ENCODE measurements around the gene SMAD7.

DNA sequence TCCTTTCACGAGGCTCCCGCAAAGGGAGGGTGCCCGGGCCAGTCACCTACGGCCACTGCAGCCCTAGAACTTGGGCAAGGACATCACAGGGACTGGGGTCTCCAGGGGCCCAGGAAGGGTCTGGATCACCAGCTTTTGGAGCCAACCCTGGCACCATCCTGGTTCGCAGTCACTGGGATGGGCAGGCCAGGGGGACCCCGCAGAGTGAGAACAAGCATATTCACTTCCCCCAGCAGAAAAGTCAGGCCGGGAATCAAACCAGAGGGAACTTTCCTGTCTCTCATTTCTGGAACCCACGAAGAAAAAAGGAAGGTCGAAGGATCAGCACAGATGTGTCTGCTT is 15.4 kb downstream of the SMAD7 start:
- TF ChIP-seq POLR2AphosphoS5 (IDR thresholded peaks at IDR 0.05; ENCODE audit: low read depth) (no peak), CTCF (conservative IDR thresholded peaks at IDR 0.05; ENCODE audit: low read depth in 2 of 2) (no peak), EZH2phosphoT487 (IDR thresholded peaks at IDR 0.05; ENCODE audit: unreplicated experiment) (no peak), ZNF114 (CRISPR knock-in tag; IDR thresholded peaks at IDR 0.05) (no peak)
